Stimulated activated memory B cell treated with anti-CD40 and anti-IgM and Interleukin-4, amounts not matched to agents 10 μg/mL and 1 μg/mL and 100 μg/mL, for 72 hours (primary cell): ENCODE results near the gene FGF1.

Experiments
- ATAC-seq: fragments of 150-1000 bp; cut with Tn5 transposase; 2 replicates; pipeline ENCODE4 v1.10.0; 2021
- H3K27ac Mint-ChIP-seq: one replicate; pipeline ENCODE4 v1.8.0; 2022; ENCODE audit warnings: mild to moderate bottlenecking, mixed read lengths
- H3K27me3 Mint-ChIP-seq: one replicate; pipeline ENCODE4 v1.8.0; 2022; ENCODE audit warnings: mixed read lengths
- H3K36me3 Mint-ChIP-seq: one replicate; pipeline ENCODE4 v1.8.0; 2022; ENCODE audit warnings: mixed read lengths
- H3K4me1 Mint-ChIP-seq: one replicate; pipeline ENCODE4 v1.8.0; 2022; ENCODE audit warnings: mixed read lengths
- H3K4me3 Mint-ChIP-seq: one replicate; pipeline ENCODE4 v1.8.0; 2022; ENCODE audit warnings: mild to moderate bottlenecking, moderate library complexity, mixed read lengths
- H3K9me3 Mint-ChIP-seq: one replicate; pipeline ENCODE4 v1.8.0; 2022; ENCODE audit warnings: mixed read lengths

The FGF1 gene

GRCh38 chr5:142547445-142548380, 138.2 kb downstream of the FGF1 start:
- H3K27me3 Mint-ChIP-seq = peaks cover 38% of the 10 kb centered on the region
- H3K9me3 Mint-ChIP-seq = no peaks in the 10 kb centered on the region
- H3K4me3 Mint-ChIP-seq = no peak overlapping the region
- H3K27ac Mint-ChIP-seq = no peak overlapping the region
- peaks cover 7% of the 10 kb centered on the region for H3K4me1 Mint-ChIP-seq
- no peaks in the 10 kb centered on the region for H3K36me3 Mint-ChIP-seq
- no peak for ATAC-seq

- Mint-ChIP-seq H3K4me1 (no peaks in the 10 kb centered on the region), H3K36me3 (no peaks in the 10 kb centered on the region), H3K9me3 (no peaks in the 10 kb centered on the region), H3K4me3 (no peak overlapping the region), H3K27me3 (peaks cover 34% of the 10 kb centered on the region), H3K27ac (no peak overlapping the region)
- no peak for ATAC-seq
These were observed 140.1 kb downstream of the FGF1 start for GRCh38 chr5:142545650-142546322.

DNA sequence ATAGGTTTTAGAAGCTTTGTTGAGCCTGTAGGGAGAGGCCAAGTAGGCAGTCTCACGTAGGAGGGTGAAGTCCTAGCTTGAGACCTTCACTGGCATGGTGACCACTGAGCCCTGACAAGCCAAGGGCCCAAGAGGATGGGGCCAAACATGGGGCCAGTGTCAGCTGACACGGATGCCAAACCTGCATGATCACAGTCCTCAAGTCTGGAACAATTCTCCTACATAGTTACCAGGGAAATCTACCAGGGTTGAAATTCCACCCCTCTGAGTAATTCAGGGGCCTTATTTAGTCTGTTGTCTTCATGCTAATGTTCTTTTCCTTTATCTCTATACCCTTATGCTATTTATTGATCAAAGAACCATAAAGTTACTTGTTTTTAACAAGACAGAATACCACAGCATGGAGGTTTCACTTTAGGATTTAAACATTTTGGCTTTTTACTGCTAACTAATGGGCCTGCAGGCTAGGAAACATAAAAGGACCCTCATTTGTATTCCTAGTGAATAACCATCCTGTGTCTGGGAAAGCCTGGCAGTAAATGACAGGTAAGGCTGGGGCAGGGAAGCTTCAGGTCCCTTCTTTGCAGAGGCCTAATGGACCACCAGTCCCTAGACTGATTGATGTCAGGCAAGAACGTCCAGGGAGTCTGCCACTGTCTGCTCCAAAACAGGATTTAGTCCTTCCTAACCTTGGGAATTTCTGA, 140.8 kb downstream of the FGF1 start:
- Mint-ChIP-seq H3K27ac (no peak overlapping the region), H3K36me3 (no peaks in the 10 kb centered on the region), H3K4me3 (no peak overlapping the region), H3K4me1 (no peaks in the 10 kb centered on the region), H3K9me3 (no peaks in the 10 kb centered on the region), H3K27me3 (peaks cover 35% of the 10 kb centered on the region)
- ATAC-seq = no peak

GRCh38 chr5:142544071-142544753, 141.7 kb downstream of the FGF1 start:
- Mint-ChIP-seq H3K36me3 (no peaks in the 10 kb centered on the region), H3K4me3 (no peak overlapping the region), H3K9me3 (no peaks in the 10 kb centered on the region), H3K27ac (no peak overlapping the region), H3K27me3 (peaks cover 39% of the 10 kb centered on the region), H3K4me1 (no peaks in the 10 kb centered on the region)
- no peak for ATAC-seq

- ATAC-seq = no peak
- Mint-ChIP-seq H3K9me3 (no peaks in the 10 kb centered on the region), H3K27ac (no peak overlapping the region), H3K27me3 (peaks cover 39% of the 10 kb centered on the region), H3K4me3 (no peak overlapping the region), H3K36me3 (no peaks in the 10 kb centered on the region), H3K4me1 (no peaks in the 10 kb centered on the region)
These were observed 143.0 kb downstream of the FGF1 start for GRCh38 chr5:142542906-142543305.
